HEK293 (cell line): ENCODE measurements around the gene COL13A1.

Experiments used
- CTCF ChIA-PET: fragments of 350-600 bp; formaldehyde crosslinking; extraction: SDS; loops from one replicate; lab custom pipeline; 2021; ENCODE audit warnings: antibody characterized with exemption; lab: Yijun Ruan, JAX
- POLR2A ChIA-PET: fragments of 300-600 bp; formaldehyde crosslinking; extraction: SDS; loops from one replicate; lab custom pipeline; 2020; ENCODE audit warnings: antibody characterized with exemption, inconsistent platforms; lab: Yijun Ruan, JAX
- H3K27ac ChIP-seq: fragments of 200-500 bp; sonication (Bioruptor generic); 2 replicates; pipeline ENCODE4 v1.5.1; 2014; ENCODE audit warnings: low read depth, low read length, control low read depth, inconsistent platforms; ENCODE audit errors: extremely low read depth
- H3K36me3 ChIP-seq, 2 experiments: fragments of 200-500 bp in 1 of 2; sonication (Bioruptor generic) in 1 of 2; 1 replicate in 1 of 2; 2 replicates in 1 of 2; pipeline ENCODE4 v1.5.1; 2014 to 2017; ENCODE audit warnings: inconsistent platforms in 2 of 2, low read length in 2 of 2; ENCODE audit not compliant: control insufficient read depth in 2 of 2, insufficient read depth in 1 of 2
- H3K4me1 ChIP-seq: fragments of 200-500 bp; sonication (Bioruptor generic); 2 replicates; pipeline ENCODE4 v1.5.1; 2014; ENCODE audit warnings: mild to moderate bottlenecking, low read length, inconsistent platforms; ENCODE audit not compliant: control insufficient read depth, insufficient read depth
- H3K4me3 ChIP-seq: 2 replicates; pipeline ENCODE4 v1.5.1; 2011; ENCODE audit warnings: low read depth, mild to moderate bottlenecking, control low read depth, low read length, moderate library complexity
- H3K9me3 ChIP-seq: fragments of 200-500 bp; sonication (Bioruptor generic); 2 replicates; pipeline ENCODE4 v1.5.1; 2014; ENCODE audit warnings: low read depth, low read length, inconsistent platforms; ENCODE audit not compliant: control insufficient read depth, insufficient read depth
- BCL11B ChIP-seq: fragments of 450-650 bp; formaldehyde crosslinking; IDR thresholded peaks from 2 replicates; pipeline ENCODE4 v1.5.1; 2016; ENCODE audit warnings: low read depth, missing biosample characterization, missing genetic modification characterization
- HOXD13 ChIP-seq: sonication (generic); formaldehyde crosslinking; IDR thresholded peaks from 2 replicates; pipeline ENCODE4 v1.8.0; 2022; ENCODE audit warnings: missing genetic modification reagents, borderline replicate concordance
- KLF16 ChIP-seq: fragments of 450-650 bp; formaldehyde crosslinking; IDR thresholded peaks from 2 replicates; pipeline ENCODE4 v1.5.1; 2017; ENCODE audit warnings: missing biosample characterization, missing genetic modification characterization
- YY1 ChIP-seq: fragments of 450-650 bp; formaldehyde crosslinking; IDR thresholded peaks from 2 replicates; pipeline ENCODE4 v1.5.1; 2018; ENCODE audit warnings: missing biosample characterization, missing genetic modification characterization
- ZBTB17 ChIP-seq: fragments of 450-650 bp; formaldehyde crosslinking; IDR thresholded peaks from 2 replicates; pipeline ENCODE4 v1.5.1; 2016; ENCODE audit warnings: missing biosample characterization, missing genetic modification characterization
- ZBTB20 ChIP-seq: fragments of 450-650 bp; formaldehyde crosslinking; IDR thresholded peaks from 2 replicates; pipeline ENCODE4 v1.5.1; 2016; ENCODE audit warnings: missing biosample characterization, missing genetic modification characterization
- ZFP41 ChIP-seq: fragments of 450-650 bp; formaldehyde crosslinking; IDR thresholded peaks from 2 replicates; pipeline ENCODE4 v1.5.1; 2016; ENCODE audit warnings: missing biosample characterization, missing genetic modification characterization, borderline replicate concordance
- ZNF114 ChIP-seq: fragments of 450-650 bp; formaldehyde crosslinking; IDR thresholded peaks from 2 replicates; pipeline ENCODE4 v1.5.0; 2017; ENCODE audit warnings: missing biosample characterization, missing genetic modification characterization
- ZNF140 ChIP-seq: fragments of 450-650 bp; formaldehyde crosslinking; IDR thresholded peaks from 2 replicates; pipeline ENCODE4 v1.5.1; 2016; ENCODE audit warnings: missing biosample characterization, missing genetic modification characterization
- ZNF148 ChIP-seq: fragments of 450-650 bp; formaldehyde crosslinking; IDR thresholded peaks from 2 replicates; pipeline ENCODE4 v1.5.0; 2017; ENCODE audit warnings: missing biosample characterization, missing genetic modification characterization, borderline replicate concordance
- ZNF169 ChIP-seq: fragments of 450-650 bp; formaldehyde crosslinking; IDR thresholded peaks from 2 replicates; pipeline ENCODE4 v1.5.1; 2016; ENCODE audit warnings: missing biosample characterization, missing genetic modification characterization
- ZNF221 ChIP-seq: fragments of 450-650 bp; formaldehyde crosslinking; IDR thresholded peaks from 2 replicates; pipeline ENCODE4 v1.5.1; 2017; ENCODE audit warnings: missing biosample characterization, missing genetic modification characterization, borderline replicate concordance
- ZNF23 ChIP-seq: fragments of 450-650 bp; formaldehyde crosslinking; IDR thresholded peaks from 2 replicates; pipeline ENCODE4 v1.5.1; 2016; ENCODE audit warnings: missing biosample characterization, missing genetic modification characterization, borderline replicate concordance
- ZNF280D ChIP-seq: fragments of 450-650 bp; formaldehyde crosslinking; IDR thresholded peaks from 2 replicates; pipeline ENCODE4 v1.5.1; 2016; ENCODE audit warnings: missing biosample characterization, missing genetic modification characterization
- ZNF302 ChIP-seq: fragments of 450-650 bp; formaldehyde crosslinking; IDR thresholded peaks from 2 replicates; pipeline ENCODE4 v1.5.1; 2016; ENCODE audit warnings: missing biosample characterization, missing genetic modification characterization, low read depth
- ZNF354C ChIP-seq: fragments of 450-650 bp; formaldehyde crosslinking; IDR thresholded peaks from 2 replicates; pipeline ENCODE4 v1.5.1; 2016; ENCODE audit warnings: missing biosample characterization, missing genetic modification characterization, low read depth, borderline replicate concordance
- ZNF37A ChIP-seq: fragments of 450-650 bp; IDR thresholded peaks from 2 replicates; pipeline ENCODE4 v1.5.1; 2018; ENCODE audit warnings: missing biosample characterization, missing genetic modification characterization
- ZNF404 ChIP-seq: fragments of 450-650 bp; formaldehyde crosslinking; IDR thresholded peaks from 2 replicates; pipeline ENCODE4 v1.5.1; 2017; ENCODE audit warnings: missing biosample characterization, missing genetic modification characterization
- ZNF416 ChIP-seq: fragments of 450-650 bp; formaldehyde crosslinking; IDR thresholded peaks from 2 replicates; pipeline ENCODE4 v1.5.1; 2016; ENCODE audit warnings: missing biosample characterization, missing genetic modification characterization
- ZNF473 ChIP-seq: fragments of 450-650 bp; formaldehyde crosslinking; IDR thresholded peaks from 2 replicates; pipeline ENCODE4 v1.5.1; 2017; ENCODE audit warnings: missing biosample characterization, missing genetic modification characterization
- ZNF488 ChIP-seq: fragments of 450-650 bp; formaldehyde crosslinking; IDR thresholded peaks from 2 replicates; pipeline ENCODE4 v1.5.1; 2016; ENCODE audit warnings: missing biosample characterization, missing genetic modification characterization
- ZNF558 ChIP-seq: fragments of 450-650 bp; formaldehyde crosslinking; IDR thresholded peaks from 2 replicates; pipeline ENCODE4 v1.5.1; 2016; ENCODE audit warnings: missing biosample characterization, missing genetic modification characterization
- ZNF626 ChIP-seq: fragments of 450-650 bp; sonication (Bioruptor Pico); formaldehyde crosslinking; IDR thresholded peaks from 2 replicates; pipeline ENCODE4 v1.5.1; 2018; ENCODE audit warnings: missing biosample characterization, missing genetic modification characterization, inconsistent platforms
- ZSCAN4 ChIP-seq: fragments of 450-650 bp; formaldehyde crosslinking; IDR thresholded peaks from 2 replicates; pipeline ENCODE4 v1.5.1; 2017; ENCODE audit warnings: missing biosample characterization, missing genetic modification characterization
- ZXDB ChIP-seq: fragments of 450-650 bp; formaldehyde crosslinking; IDR thresholded peaks from 2 replicates; pipeline ENCODE4 v1.5.1; 2016; ENCODE audit warnings: missing biosample characterization, missing genetic modification characterization
- TF ChIP-seq, protein P1 (sequence below): IDR thresholded peaks from 2 replicates; pipeline ENCODE4 v1.6.1; 2011; ENCODE audit warnings: mild to moderate bottlenecking, low read depth, low read length, borderline replicate concordance

Gene COL13A1

GRCh38 chr10:69869291-69869961, 67.7 kb downstream of the COL13A1 start:
- Histone ChIP-seq H3K4me1 (no peaks in the 10 kb centered on the region), H3K36me3 (no peaks in the 10 kb centered on the region), H3K9me3 (no peaks in the 10 kb centered on the region), H3K4me3 (no peak overlapping the region), H3K27ac (no peak overlapping the region)
- ChIA-PET POLR2A (interaction anchor here (0.7 to 1.1 kb wide), 2 partner anchors 9 to 277 kb away, joined by 3 to 5 read pairs; partner anchors contain the start of gene TYSND1), CTCF (interaction anchor here (0.8 to 1.3 kb wide), 4 partner anchors 8 to 70 kb away, joined by 3 to 6 read pairs (median 4); no protein-coding TSS in a partner anchor)
- TF ChIP-seq ZBTB17 (tag by site-specific recombination) (peak; percentile 89), ZNF473 (tag by site-specific recombination) (no peak), ZSCAN4 (tag by site-specific recombination) (no peak), ZNF302 (tag by site-specific recombination) (no peak), ZNF626 (no peak), ZNF169 (tag by site-specific recombination) (no peak), ZNF416 (no peak), ZXDB (tag by site-specific recombination) (no peak), ZNF404 (no peak), ZNF23 (tag by site-specific recombination) (peak; percentile 88; the same call in 1 of the 2 replicates), ZNF114 (tag by site-specific recombination) (no peak)
- TF ChIP-seq, protein P1, sequence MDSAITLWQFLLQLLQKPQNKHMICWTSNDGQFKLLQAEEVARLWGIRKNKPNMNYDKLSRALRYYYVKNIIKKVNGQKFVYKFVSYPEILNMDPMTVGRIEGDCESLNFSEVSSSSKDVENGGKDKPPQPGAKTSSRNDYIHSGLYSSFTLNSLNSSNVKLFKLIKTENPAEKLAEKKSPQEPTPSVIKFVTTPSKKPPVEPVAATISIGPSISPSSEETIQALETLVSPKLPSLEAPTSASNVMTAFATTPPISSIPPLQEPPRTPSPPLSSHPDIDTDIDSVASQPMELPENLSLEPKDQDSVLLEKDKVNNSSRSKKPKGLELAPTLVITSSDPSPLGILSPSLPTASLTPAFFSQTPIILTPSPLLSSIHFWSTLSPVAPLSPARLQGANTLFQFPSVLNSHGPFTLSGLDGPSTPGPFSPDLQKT, result no peak

DNA sequence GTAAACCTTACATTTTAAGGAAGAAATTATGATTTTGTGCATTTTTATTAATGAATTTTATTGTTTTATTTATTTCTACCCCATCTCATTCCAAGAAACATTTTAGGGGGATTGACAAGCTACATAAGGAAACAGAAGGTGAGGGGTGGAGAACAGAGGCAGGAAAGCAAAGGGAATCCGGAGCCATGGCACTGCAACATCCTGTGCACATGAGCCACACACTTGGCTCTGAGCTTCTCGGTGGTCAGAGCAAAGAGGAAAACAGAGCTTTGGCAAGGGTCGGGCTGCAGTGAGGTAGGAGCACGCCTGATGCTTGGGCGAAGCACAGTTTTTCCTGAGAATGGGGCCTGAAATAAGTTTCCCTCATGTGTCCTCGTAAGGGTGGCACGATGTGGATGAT, 68.9 kb downstream of the COL13A1 start:
- POLR2A ChIA-PET, result no interaction called here
- H3K4me1 ChIP-seq, result no peaks in the 10 kb centered on the region
- H3K27ac ChIP-seq, result no peak overlapping the region
- CTCF ChIA-PET, result interaction anchor here (0.6 to 2.1 kb wide), 5 partner anchors 10 to 194 kb away, joined by 3 to 6 read pairs (median 4); no protein-coding TSS in a partner anchor
- H3K36me3 ChIP-seq, result no peaks in the 10 kb centered on the region
- no peak overlapping the region for H3K4me3 ChIP-seq
- no peaks in the 10 kb centered on the region for H3K9me3 ChIP-seq
- no peak for TF ChIP-seq BCL11B (tag by site-specific recombination)
- no peak for TF ChIP-seq ZNF558
- TF ChIP-seq, protein P1, result no peak
- TF ChIP-seq HOXD13 (CRISPR knock-in tag), result no peak
- TF ChIP-seq ZNF221 (tag by site-specific recombination), result no peak
- no peak for TF ChIP-seq ZNF488
- TF ChIP-seq ZNF148, result no peak
- TF ChIP-seq YY1 (tag by site-specific recombination), result no peak
- TF ChIP-seq ZBTB20 (tag by site-specific recombination), result no peak
- TF ChIP-seq ZFP41 (tag by site-specific recombination), result no peak
- no peak for TF ChIP-seq KLF16 (tag by site-specific recombination)
- TF ChIP-seq ZNF37A (tag by site-specific recombination), result no peak
- TF ChIP-seq ZNF354C (tag by site-specific recombination), result no peak
- TF ChIP-seq ZNF140 (tag by site-specific recombination), result no peak
- no peak for TF ChIP-seq ZNF280D
